MM.1S (cell line): ENCODE results near the gene LINGO1.

Source experiments
- CTCF ChIP-seq: fragments of 300-600 bp; sonication (generic); IDR thresholded peaks from 2 replicates; pipeline ENCODE4 v1.5.1; 2016; ENCODE audit warnings: antibody characterized with exemption, low read length, mixed read lengths
- EZH2phosphoT487 ChIP-seq: fragments of 300-600 bp; sonication (generic); IDR thresholded peaks from 2 replicates; pipeline ENCODE4 v1.6.1; 2018; ENCODE audit warnings: antibody characterized with exemption, low read length

GRCh38 chr15:77644543-77645247 is 12.0 kb upstream of the LINGO1 start:
- TF ChIP-seq CTCF: no peak
- no peak for TF ChIP-seq EZH2phosphoT487
